Stomach smooth muscle (tissue), 2 donors: Measurements from ENCODE around the gene SLC6A8.
A peak's percentile ranks its signal among the peaks of the same experiment; 100 is the strongest.
"Not testable (repeated sequence)": the region's sequence is repeated elsewhere in the genome, so short reads cannot be mapped to it uniquely, and the experiment has no call there.

Experiments used
- H3K27ac ChIP-seq: one replicate; pipeline ENCODE4 v1.7.0; 2013; ENCODE audit warnings: mild to moderate bottlenecking, low read length, inconsistent platforms
- H3K27me3 ChIP-seq, 2 donors: one replicate each; pipeline ENCODE4 v1.7.0; 2013; ENCODE audit warnings: low read length in 2 of 2; ENCODE audit not compliant: insufficient read depth in 2 of 2, control insufficient read depth in 1 of 2
- H3K36me3 ChIP-seq, 2 donors: one replicate each; pipeline ENCODE4 v1.7.0; 2013; ENCODE audit warnings: low read length in 2 of 2; ENCODE audit not compliant: control insufficient read depth in 2 of 2, insufficient read depth in 2 of 2
- H3K4me1 ChIP-seq: one replicate; pipeline ENCODE4 v1.7.0; 2013; ENCODE audit warnings: low read length; ENCODE audit not compliant: control insufficient read depth, insufficient read depth
- H3K4me3 ChIP-seq, 2 donors: one replicate each; pipeline ENCODE4 v1.7.0; 2013; ENCODE audit warnings: low read length in 2 of 2
- H3K9ac ChIP-seq, 2 donors: one replicate each; pipeline ENCODE4 v1.7.0; 2013; ENCODE audit warnings: low read length in 2 of 2, mild to moderate bottlenecking in 1 of 2
- H3K9me3 ChIP-seq, 2 donors: one replicate each; pipeline ENCODE4 v1.7.0; 2013; ENCODE audit warnings: low read length in 2 of 2; ENCODE audit not compliant: control insufficient read depth in 2 of 2
- donor health status: healthy.
- donor health status: Pancreatic carcinoma.

The SLC6A8 gene

GRCh38 chrX:153681175-153681574 lies 6.6 kb upstream of the SLC6A8 start:
- Histone ChIP-seq H3K27ac (no peak overlapping the region), H3K36me3 (no peaks in the 10 kb centered on the region), H3K9ac (no peak overlapping the region), H3K4me1 (no peaks in the 10 kb centered on the region), H3K9me3 (no peaks in the 10 kb centered on the region), H3K4me3 (no peak overlapping the region), H3K27me3 (peaks cover 0 to 4% of the 10 kb centered on the region in 2 donors)

GRCh38 chrX:153683486-153683885 lies 4.2 kb upstream of the SLC6A8 start:
- H3K27me3 ChIP-seq, H3K4me3 ChIP-seq, H3K36me3 ChIP-seq, H3K4me1 ChIP-seq, H3K9ac ChIP-seq, H3K27ac ChIP-seq, H3K9me3 ChIP-seq: not testable (repeated sequence)

- H3K9ac ChIP-seq: no peak overlapping the region
- no peaks in the 10 kb centered on the region for H3K9me3 ChIP-seq
- H3K4me1 ChIP-seq: peaks cover 2% of the 10 kb centered on the region
- H3K27me3 ChIP-seq: peaks cover 0 to 4% of the 10 kb centered on the region in 2 donors
- no peak overlapping the region for H3K27ac ChIP-seq
- H3K4me3 ChIP-seq: no peak overlapping the region
- H3K36me3 ChIP-seq: no peaks in the 10 kb centered on the region
Measured at GRCh38 chrX:153684467-153685155, 3.1 kb upstream of the SLC6A8 start.

DNA sequence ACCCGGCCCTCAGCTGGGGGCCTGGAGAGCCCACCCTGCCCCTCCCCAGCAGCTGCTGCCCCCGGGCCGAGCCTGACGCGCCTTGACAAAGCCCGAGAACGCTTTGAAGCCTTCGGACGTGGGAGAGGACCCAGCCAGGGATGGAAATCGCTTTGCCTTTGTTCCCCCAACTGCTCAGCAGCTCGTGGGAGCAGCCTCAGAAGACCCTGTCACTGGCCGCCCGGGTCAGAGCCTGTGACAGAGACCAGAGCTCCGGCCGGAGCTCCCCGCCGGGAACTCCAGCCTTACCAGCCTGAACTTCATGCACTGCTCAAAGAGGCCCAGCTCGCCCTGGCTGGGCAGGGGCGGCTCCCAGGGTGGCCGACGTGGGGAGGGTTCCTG lies 2.6 kb upstream of the SLC6A8 start:
- Histone ChIP-seq H3K9ac (no peak overlapping the region), H3K27me3 (peaks cover 0 to 2% of the 10 kb centered on the region in 2 donors), H3K9me3 (no peaks in the 10 kb centered on the region), H3K4me1 (peaks cover 6% of the 10 kb centered on the region), H3K36me3 (no peaks in the 10 kb centered on the region), H3K27ac (no peak overlapping the region), H3K4me3 (no peak overlapping the region)

- H3K27me3 ChIP-seq: peaks cover 0 to 2% of the 10 kb centered on the region in 2 donors
Measured at GRCh38 chrX:153685751-153686696, 1.7 kb upstream of the SLC6A8 start.

GRCh38 chrX:153686711-153687110 lies 1.0 kb upstream of the SLC6A8 start:
- H3K4me1 ChIP-seq: peaks cover 14% of the 10 kb centered on the region
- peak overlapping the region; percentile 24 for H3K27ac ChIP-seq
- peaks cover 0 to 2% of the 10 kb centered on the region in 2 donors for H3K27me3 ChIP-seq
- no peaks in the 10 kb centered on the region for H3K36me3 ChIP-seq
- H3K4me3 ChIP-seq: no peak overlapping the region
- H3K9ac ChIP-seq: no peak overlapping the region
- no peaks in the 10 kb centered on the region for H3K9me3 ChIP-seq

More at GRCh38 chrX:153685751-153686696, 1.7 kb upstream of the SLC6A8 start:
- Histone ChIP-seq H3K4me1 (peaks cover 11% of the 10 kb centered on the region), H3K27ac (peak overlapping the region; percentile 24), H3K9ac (no peak overlapping the region), H3K4me3 (no peak overlapping the region), H3K9me3 (no peaks in the 10 kb centered on the region), H3K36me3 (no peaks in the 10 kb centered on the region)

GRCh38 chrX:153688071-153688470 lies 345 bp downstream of the SLC6A8 start:
- Histone ChIP-seq H3K4me3 (no peak overlapping the region), H3K9ac (no peak overlapping the region), H3K27me3 (peaks cover 0 to 2% of the 10 kb centered on the region in 2 donors), H3K9me3 (no peaks in the 10 kb centered on the region), H3K36me3 (no peaks in the 10 kb centered on the region), H3K27ac (no peak overlapping the region), H3K4me1 (peaks cover 25% of the 10 kb centered on the region)

GRCh38 chrX:153688506-153688905 lies 780 bp downstream of the SLC6A8 start:
- Histone ChIP-seq H3K4me3 (peak overlapping the region; percentile 19 to 66), H3K9ac (peak overlapping the region; percentile 36 to 51), H3K27ac (no peak overlapping the region), H3K36me3 (no peaks in the 10 kb centered on the region), H3K9me3 (no peaks in the 10 kb centered on the region), H3K27me3 (peaks cover 0 to 2% of the 10 kb centered on the region in 2 donors), H3K4me1 (peaks cover 30% of the 10 kb centered on the region)

- peak overlapping the region in 1 of 2 donors; percentile 66 for H3K4me3 ChIP-seq
Measured at GRCh38 chrX:153688911-153689590, 1.3 kb downstream of the SLC6A8 start.

GRCh38 chrX:153689654-153690465 lies 2.1 kb downstream of the SLC6A8 start:
- peak overlapping the region; percentile 31 for H3K27ac ChIP-seq
- H3K27me3 ChIP-seq: peaks cover 0 to 2% of the 10 kb centered on the region in 2 donors
- H3K9ac ChIP-seq: peak overlapping the region in 1 of 2 donors; percentile 16
- H3K4me3 ChIP-seq: peak overlapping the region in 1 of 2 donors; percentile 64
- no peaks in the 10 kb centered on the region for H3K9me3 ChIP-seq
- peaks cover 35% of the 10 kb centered on the region for H3K4me1 ChIP-seq
- H3K36me3 ChIP-seq: no peaks in the 10 kb centered on the region

More at GRCh38 chrX:153688911-153689590, 1.3 kb downstream of the SLC6A8 start:
- Histone ChIP-seq H3K27me3 (peaks cover 0 to 2% of the 10 kb centered on the region in 2 donors), H3K9me3 (no peaks in the 10 kb centered on the region), H3K9ac (no peak overlapping the region), H3K4me1 (peaks cover 33% of the 10 kb centered on the region), H3K36me3 (no peaks in the 10 kb centered on the region), H3K27ac (peak overlapping the region; percentile 31)
